Measurements from ENCODE around the gene RCE1.

DNA sequence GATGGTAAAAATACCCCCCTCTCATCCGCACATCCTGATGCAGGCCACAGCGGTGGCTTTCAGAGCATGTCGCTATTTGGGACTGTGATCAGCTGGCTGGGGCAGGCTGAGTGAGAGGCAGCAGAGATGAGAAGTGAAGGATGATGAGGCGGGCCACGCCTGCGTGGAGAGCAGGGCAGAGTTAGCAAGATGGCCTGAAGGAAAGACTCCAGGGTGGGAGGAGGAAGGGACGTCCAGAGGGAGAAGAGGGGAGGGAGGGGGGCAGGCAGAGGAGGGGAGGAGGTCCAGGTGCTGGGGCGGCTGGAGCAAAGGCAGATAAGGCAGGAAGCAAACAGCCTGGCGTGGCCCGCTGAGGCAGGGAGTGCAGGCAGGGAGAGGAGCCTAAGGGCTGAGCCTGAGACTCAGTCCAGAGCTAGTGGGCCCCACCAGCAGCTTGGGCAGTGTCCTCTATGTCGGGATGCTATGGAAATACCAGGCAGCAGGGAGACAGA is 42.8 kb downstream of the RCE1 start:
- TF ChIP-seq, protein P1, sequence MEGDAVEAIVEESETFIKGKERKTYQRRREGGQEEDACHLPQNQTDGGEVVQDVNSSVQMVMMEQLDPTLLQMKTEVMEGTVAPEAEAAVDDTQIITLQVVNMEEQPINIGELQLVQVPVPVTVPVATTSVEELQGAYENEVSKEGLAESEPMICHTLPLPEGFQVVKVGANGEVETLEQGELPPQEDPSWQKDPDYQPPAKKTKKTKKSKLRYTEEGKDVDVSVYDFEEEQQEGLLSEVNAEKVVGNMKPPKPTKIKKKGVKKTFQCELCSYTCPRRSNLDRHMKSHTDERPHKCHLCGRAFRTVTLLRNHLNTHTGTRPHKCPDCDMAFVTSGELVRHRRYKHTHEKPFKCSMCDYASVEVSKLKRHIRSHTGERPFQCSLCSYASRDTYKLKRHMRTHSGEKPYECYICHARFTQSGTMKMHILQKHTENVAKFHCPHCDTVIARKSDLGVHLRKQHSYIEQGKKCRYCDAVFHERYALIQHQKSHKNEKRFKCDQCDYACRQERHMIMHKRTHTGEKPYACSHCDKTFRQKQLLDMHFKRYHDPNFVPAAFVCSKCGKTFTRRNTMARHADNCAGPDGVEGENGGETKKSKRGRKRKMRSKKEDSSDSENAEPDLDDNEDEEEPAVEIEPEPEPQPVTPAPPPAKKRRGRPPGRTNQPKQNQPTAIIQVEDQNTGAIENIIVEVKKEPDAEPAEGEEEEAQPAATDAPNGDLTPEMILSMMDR (IDR thresholded peaks at IDR 0.05) = no peak
- no peak for TF ChIP-seq POLR2AphosphoS5 (IDR thresholded peaks at IDR 0.05; ENCODE audit: low read depth, low read length)
- TF ChIP-seq SIN3A (IDR thresholded peaks at IDR 0.05; ENCODE audit: borderline replicate concordance, insufficient read depth, low read depth, low read length) = no peak

Data from Panc1 (cell line).